ENCODE measurements around the gene CHMP3. TPM values are rescaled to one million over a fixed set of nuclear protein-coding genes. Genes with fewer than 3 reads are reported as not detected.

CHMP3 gene
- total and polyA plus RNA-seq, 2 of the 13 experiments (the other 11 are each of a cell fraction or from before 2014, with no cell fraction given): 64.1 to 114 TPM

- TF ChIP-seq ZBTB38 (CRISPR knock-in tag; IDR thresholded peaks at IDR 0.05) (peak; percentile 24; the same call in 1 of the 2 replicates), RXRB (CRISPR knock-in tag; IDR thresholded peaks at IDR 0.05; ENCODE audit: borderline replicate concordance) (peak; percentile 21; the same call in 1 of the 2 replicates), KLF15 (CRISPR knock-in tag; IDR thresholded peaks at IDR 0.05; ENCODE audit: borderline replicate concordance) (peak; percentile 71), ZNF674 (CRISPR knock-in tag; IDR thresholded peaks at IDR 0.05; ENCODE audit: low read depth) (peak; percentile 88; the same call in 1 of the 2 replicates), ARID3A (IDR thresholded peaks at IDR 0.05; ENCODE audit: low read depth, low read length) (no peak; the same call in 1 of the 2 replicates), ASH2L (IDR thresholded peaks at IDR 0.05; ENCODE audit: insufficient read length, low read depth, low read length) (peak; percentile 98), IRF1 (CRISPR knock-in tag; IDR thresholded peaks at IDR 0.05; ENCODE audit: low read depth) (no peak), SRSF9 (IDR thresholded peaks at IDR 0.05; ENCODE audit: borderline replicate concordance, insufficient read depth, low read depth, low read length, poor library complexity, severe bottlenecking) (no peak), FIP1L1 (IDR thresholded peaks at IDR 0.05; ENCODE audit: borderline replicate concordance, insufficient read depth, low read depth, low read length) (no peak), ZNF652 (CRISPR knock-in tag; IDR thresholded peaks at IDR 0.05; ENCODE audit: borderline replicate concordance, low read depth) (0 out of 2 replicates have a peak, but pooled peaks have one; percentile 33), IRF9 (CRISPR knock-in tag; IDR thresholded peaks at IDR 0.05; ENCODE audit: borderline replicate concordance) (peak; percentile 77; the same call in 1 of the 2 replicates), PRDM10 (CRISPR knock-in tag; IDR thresholded peaks at IDR 0.05; ENCODE audit: low read depth) (peak; percentile 99), ZBTB2 (CRISPR knock-in tag; IDR thresholded peaks at IDR 0.05; ENCODE audit: low read depth) (no peak; the same call in 1 of the 2 replicates), ZNF709 (CRISPR knock-in tag; IDR thresholded peaks at IDR 0.05) (no peak; the same call in none of the 2 replicates), SP2 (CRISPR knock-in tag; IDR thresholded peaks at IDR 0.05) (peak; percentile 64), THYN1 (CRISPR knock-in tag; IDR thresholded peaks at IDR 0.05; ENCODE audit: borderline replicate concordance, low read depth) (0 out of 2 replicates have a peak, but pooled peaks have one; percentile 50)
Observed at GRCh38 chr2:86562922-86563649, at the start of gene CHMP3 (continued).

All from HepG2 (cell line).